ENCODE results near the gene LSM10.

GRCh38 chr1:36358514-36359084 lies 39.1 kb downstream of the LSM10 start:
- TF ChIP-seq CTCF (IDR thresholded peaks at IDR 0.05) (no peak), POLR2A (IDR thresholded peaks at IDR 0.05) (no peak)

Data from lower leg skin (tissue), 3 donors.